ENCODE data around the gene PPEF2. TPM values are rescaled to one million over a fixed set of nuclear protein-coding genes. Genes with fewer than 3 reads are reported as not detected.
A peak's percentile ranks its signal among the peaks of the same experiment; 100 is the strongest.
"Not testable (repeated sequence)": the region's sequence is repeated elsewhere in the genome, so short reads cannot be mapped to it uniquely, and the experiment has no call there.

Gene PPEF2
- total RNA-seq, 2 experiments from 2014 or later: 0.17 TPM

- no peaks in the 10 kb centered on the region for H3K4me1 Mint-ChIP-seq
- H3K27me3 Mint-ChIP-seq: peaks cover 4% of the 10 kb centered on the region
- POLR2A ChIA-PET: no interaction called here
- no peaks in the 10 kb centered on the region for H3K36me3 Mint-ChIP-seq
- no peak for DNase-seq
- no peak overlapping the region for H3K27ac Mint-ChIP-seq
- no peak overlapping the region for H3K4me3 Mint-ChIP-seq
- ATAC-seq (ENCODE audit: low read depth): no peak
- H3K9me3 Mint-ChIP-seq: no peaks in the 10 kb centered on the region
These were observed 20.8 kb downstream of the PPEF2 start for GRCh38 chr4:75881476-75881875.

- no peaks in the 10 kb centered on the region for H3K4me1 Mint-ChIP-seq
- POLR2A ChIA-PET: no interaction called here
- H3K27ac Mint-ChIP-seq: no peak overlapping the region
- no peaks in the 10 kb centered on the region for H3K36me3 Mint-ChIP-seq
- H3K9me3 Mint-ChIP-seq: no peaks in the 10 kb centered on the region
- no peak for ATAC-seq (ENCODE audit: low read depth)
- H3K27me3 Mint-ChIP-seq: peaks cover 4% of the 10 kb centered on the region
- no peak overlapping the region for H3K4me3 Mint-ChIP-seq
- no peak for DNase-seq
These were observed 22.0 kb downstream of the PPEF2 start for GRCh38 chr4:75880278-75880677.

GRCh38 chr4:75878246-75878756, 24.0 kb downstream of the PPEF2 start:
- no peaks in the 10 kb centered on the region for H3K36me3 Mint-ChIP-seq
- H3K9me3 Mint-ChIP-seq: no peaks in the 10 kb centered on the region
- POLR2A ChIA-PET: no interaction called here
- H3K27me3 Mint-ChIP-seq: peaks cover 5% of the 10 kb centered on the region
- no peak for ATAC-seq (ENCODE audit: low read depth)
- H3K27ac Mint-ChIP-seq: no peak overlapping the region
- H3K4me1 Mint-ChIP-seq: no peaks in the 10 kb centered on the region
- DNase-seq: no peak
- no peak overlapping the region for H3K4me3 Mint-ChIP-seq

GRCh38 chr4:75876218-75876617, 26.0 kb downstream of the PPEF2 start:
- Mint-ChIP-seq H3K36me3 (no peaks in the 10 kb centered on the region), H3K4me3 (no peak overlapping the region), H3K9me3 (no peaks in the 10 kb centered on the region), H3K4me1 (no peaks in the 10 kb centered on the region), H3K27me3 (peaks cover 5% of the 10 kb centered on the region), H3K27ac (no peak overlapping the region)
- DNase-seq: no peak
- no peak for ATAC-seq (ENCODE audit: low read depth)
- POLR2A ChIA-PET: no interaction called here

GRCh38 chr4:75869100-75869499, 33.2 kb downstream of the PPEF2 start:
- no peak overlapping the region for H3K27ac Mint-ChIP-seq

GRCh38 chr4:75867130-75867529, 35.1 kb downstream of the PPEF2 start:
- DNase-seq (no peak), ATAC-seq (ENCODE audit: low read depth) (no peak)
- H3K27ac Mint-ChIP-seq: no peak overlapping the region
- no peak overlapping the region for H3K4me3 Mint-ChIP-seq
- POLR2A ChIA-PET: no interaction called here
- no peaks in the 10 kb centered on the region for H3K9me3 Mint-ChIP-seq
- no peaks in the 10 kb centered on the region for H3K27me3 Mint-ChIP-seq
- H3K4me1 Mint-ChIP-seq: no peaks in the 10 kb centered on the region
- H3K36me3 Mint-ChIP-seq: no peaks in the 10 kb centered on the region

More at GRCh38 chr4:75869100-75869499, 33.2 kb downstream of the PPEF2 start:
- no peaks in the 10 kb centered on the region for H3K27me3 Mint-ChIP-seq
- H3K4me3 Mint-ChIP-seq: no peak overlapping the region
- POLR2A ChIA-PET: no interaction called here
- H3K9me3 Mint-ChIP-seq: no peaks in the 10 kb centered on the region
- H3K36me3 Mint-ChIP-seq: no peaks in the 10 kb centered on the region
- DNase-seq (no peak), ATAC-seq (ENCODE audit: low read depth) (no peak)
- H3K4me1 Mint-ChIP-seq: no peaks in the 10 kb centered on the region

GRCh38 chr4:75860606-75861005, 41.6 kb downstream of the PPEF2 start:
- POLR2A ChIA-PET: no interaction called here
- Mint-ChIP-seq H3K27me3 (no peaks in the 10 kb centered on the region), H3K27ac (no peak overlapping the region), H3K36me3 (no peaks in the 10 kb centered on the region), H3K4me1 (no peaks in the 10 kb centered on the region), H3K4me3 (no peak overlapping the region), H3K9me3 (no peaks in the 10 kb centered on the region)
- DNase-seq: no peak
- no peak for ATAC-seq (ENCODE audit: low read depth)

- peaks cover under 1% of the 10 kb centered on the region for H3K27me3 Mint-ChIP-seq
These were observed 43.5 kb downstream of the PPEF2 start for GRCh38 chr4:75858721-75859120.

GRCh38 chr4:75849461-75849860, 52.8 kb downstream of the PPEF2 start:
- no peak overlapping the region for H3K4me3 Mint-ChIP-seq
- DNase-seq (no peak), ATAC-seq (ENCODE audit: low read depth) (no peak)
- POLR2A ChIA-PET: no interaction called here
- H3K36me3 Mint-ChIP-seq: no peaks in the 10 kb centered on the region
- H3K9me3 Mint-ChIP-seq: no peaks in the 10 kb centered on the region
- peaks cover 6% of the 10 kb centered on the region for H3K27me3 Mint-ChIP-seq
- peaks cover 5% of the 10 kb centered on the region for H3K4me1 Mint-ChIP-seq
- H3K27ac Mint-ChIP-seq: no peak overlapping the region

More at GRCh38 chr4:75858721-75859120, 43.5 kb downstream of the PPEF2 start:
- no peak overlapping the region for H3K27ac Mint-ChIP-seq
- no peak overlapping the region for H3K4me3 Mint-ChIP-seq
- H3K4me1 Mint-ChIP-seq: no peaks in the 10 kb centered on the region
- no peaks in the 10 kb centered on the region for H3K9me3 Mint-ChIP-seq
- DNase-seq (no peak), ATAC-seq (ENCODE audit: low read depth) (no peak)
- H3K36me3 Mint-ChIP-seq: no peaks in the 10 kb centered on the region
- POLR2A ChIA-PET: no interaction called here

GRCh38 chr4:75848891-75849290, 53.4 kb downstream of the PPEF2 start:
- ATAC-seq (ENCODE audit: low read depth): no peak

GRCh38 chr4:75848171-75848760, 54.0 kb downstream of the PPEF2 start:
- H3K9me3 Mint-ChIP-seq, H3K27me3 Mint-ChIP-seq, POLR2A ChIA-PET, H3K27ac Mint-ChIP-seq, H3K4me3 Mint-ChIP-seq, H3K4me1 Mint-ChIP-seq, H3K36me3 Mint-ChIP-seq: not testable (repeated sequence)
- peak; percentile 91 for ATAC-seq (ENCODE audit: low read depth)
- peak; percentile 29 for DNase-seq

More at GRCh38 chr4:75848891-75849290, 53.4 kb downstream of the PPEF2 start:
- H3K4me1 Mint-ChIP-seq: peaks cover 7% of the 10 kb centered on the region
- no peak for DNase-seq
- no peaks in the 10 kb centered on the region for H3K36me3 Mint-ChIP-seq
- H3K4me3 Mint-ChIP-seq: no peak overlapping the region
- peaks cover 6% of the 10 kb centered on the region for H3K27me3 Mint-ChIP-seq
- no peak overlapping the region for H3K27ac Mint-ChIP-seq
- H3K9me3 Mint-ChIP-seq: no peaks in the 10 kb centered on the region
- POLR2A ChIA-PET: no interaction called here

GRCh38 chr4:75845992-75846391, 56.3 kb downstream of the PPEF2 start:
- Mint-ChIP-seq H3K36me3 (no peaks in the 10 kb centered on the region), H3K27me3 (peaks cover 3% of the 10 kb centered on the region), H3K9me3 (no peaks in the 10 kb centered on the region), H3K4me3 (no peak overlapping the region), H3K4me1 (peaks cover 7% of the 10 kb centered on the region), H3K27ac (no peak overlapping the region)
- POLR2A ChIA-PET: no interaction called here
- DNase-seq (no peak), ATAC-seq (ENCODE audit: low read depth) (no peak)

GRCh38 chr4:75844151-75844662, 58.0 kb downstream of the PPEF2 start:
- no peak overlapping the region for H3K4me3 Mint-ChIP-seq
- H3K4me1 Mint-ChIP-seq: peaks cover 6% of the 10 kb centered on the region
- no peak overlapping the region for H3K27ac Mint-ChIP-seq
- POLR2A ChIA-PET: no interaction called here
- ATAC-seq (ENCODE audit: low read depth) (no peak), DNase-seq (no peak)
- no peaks in the 10 kb centered on the region for H3K27me3 Mint-ChIP-seq
- no peaks in the 10 kb centered on the region for H3K36me3 Mint-ChIP-seq
- H3K9me3 Mint-ChIP-seq: no peaks in the 10 kb centered on the region

- no peaks in the 10 kb centered on the region for H3K9me3 Mint-ChIP-seq
- ATAC-seq (ENCODE audit: low read depth) (no peak), DNase-seq (no peak)
- no peak overlapping the region for H3K27ac Mint-ChIP-seq
- POLR2A ChIA-PET: no interaction called here
- no peaks in the 10 kb centered on the region for H3K27me3 Mint-ChIP-seq
- no peaks in the 10 kb centered on the region for H3K36me3 Mint-ChIP-seq
- H3K4me1 Mint-ChIP-seq: peaks cover 4% of the 10 kb centered on the region
- H3K4me3 Mint-ChIP-seq: no peak overlapping the region
These were observed 58.7 kb downstream of the PPEF2 start for GRCh38 chr4:75843596-75843995.

All from activated naive CD8-positive, alpha-beta T cell treated with anti-CD3 and anti-CD28 coated beads, Interleukin-2, amount 10 ng/mL, durations not matched to agents 7 days and 5 days (primary cell).